HUES6 (cell line): ENCODE measurements around the gene ZNF587B.
"Not testable (repeated sequence)": the region's sequence is repeated elsewhere in the genome, so short reads cannot be mapped to it uniquely, and the experiment has no call there.

Experiments
- H3K27ac ChIP-seq: 2 replicates; pipeline ENCODE4 v1.7.0; 2013; ENCODE audit warnings: low read depth, mild to moderate bottlenecking, low read length, inconsistent platforms
- H3K27me3 ChIP-seq: 2 replicates; pipeline ENCODE4 v1.6.1; 2013; ENCODE audit warnings: low read length; ENCODE audit not compliant: control insufficient read depth, insufficient read depth
- H3K36me3 ChIP-seq: 2 replicates; pipeline ENCODE4 v1.6.1; 2013; ENCODE audit warnings: low read length; ENCODE audit not compliant: control insufficient read depth, insufficient read depth
- H3K4me1 ChIP-seq: 2 replicates; pipeline ENCODE4 v1.6.1; 2013; ENCODE audit warnings: low read length; ENCODE audit not compliant: control insufficient read depth, insufficient read depth
- H3K4me3 ChIP-seq: 2 replicates; pipeline ENCODE4 v1.5.1; 2013; ENCODE audit warnings: low read depth, low read length
- H3K9ac ChIP-seq: one replicate; pipeline ENCODE4 v1.6.1; 2013; ENCODE audit warnings: mild to moderate bottlenecking, low read length
- H3K9me3 ChIP-seq: 2 replicates; pipeline ENCODE4 v1.6.1; 2013; ENCODE audit warnings: low read depth, low read length; ENCODE audit not compliant: control insufficient read depth, insufficient read depth

The ZNF587B gene

DNA sequence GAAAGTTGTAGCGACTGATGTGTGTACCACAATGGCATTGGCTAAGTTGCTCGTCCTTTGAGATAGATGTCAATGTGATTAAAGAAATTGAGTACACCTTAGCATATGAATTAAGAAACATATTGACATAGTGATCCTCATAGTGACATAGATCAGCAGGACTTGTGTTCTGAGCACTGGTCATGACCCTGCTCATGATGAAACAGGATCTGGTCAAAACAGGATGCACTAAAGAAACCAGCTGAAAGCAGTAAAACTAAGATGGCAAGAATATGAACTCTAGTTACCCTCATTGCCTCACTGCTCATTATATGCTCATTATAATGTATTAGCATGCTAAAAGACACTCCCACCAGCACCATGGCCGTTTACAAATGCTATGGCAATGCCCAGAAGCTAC, 17.1 kb downstream of the ZNF587B start:
- not testable (repeated sequence) for H3K27me3 ChIP-seq, H3K9me3 ChIP-seq, H3K4me3 ChIP-seq, H3K4me1 ChIP-seq, H3K27ac ChIP-seq, H3K9ac ChIP-seq
- H3K36me3 ChIP-seq, result peaks cover 39% of the 10 kb centered on the region

DNA sequence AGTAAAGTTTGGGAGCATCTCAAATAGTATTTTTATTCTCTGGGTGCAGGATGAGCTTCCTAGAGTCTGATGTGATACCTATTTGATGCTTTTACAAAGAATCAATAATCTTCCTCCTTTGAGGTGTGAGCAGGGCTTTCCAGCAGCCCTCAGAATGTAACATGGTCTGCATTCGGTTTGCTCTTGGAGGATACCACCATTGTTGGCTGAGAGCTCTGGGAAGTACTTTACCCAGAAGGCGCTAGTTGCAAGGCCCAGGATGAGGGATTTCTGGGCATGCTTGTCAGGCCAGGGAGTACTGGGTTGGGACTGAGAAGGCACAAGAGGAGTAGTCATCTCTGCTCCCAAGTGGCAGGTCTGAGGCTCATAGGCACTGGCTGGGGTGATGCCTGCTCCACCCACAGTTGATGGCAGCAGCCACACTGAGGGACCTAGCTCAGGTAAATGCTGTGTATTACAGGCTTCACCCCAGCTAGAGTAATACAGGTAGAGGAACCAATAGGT, 19.1 kb downstream of the ZNF587B start:
- not testable (repeated sequence) for H3K9ac ChIP-seq, H3K4me1 ChIP-seq, H3K27me3 ChIP-seq, H3K9me3 ChIP-seq, H3K27ac ChIP-seq
- H3K36me3 ChIP-seq, result peaks cover 37% of the 10 kb centered on the region
- H3K4me3 ChIP-seq, result peak overlapping the region; percentile 93

DNA sequence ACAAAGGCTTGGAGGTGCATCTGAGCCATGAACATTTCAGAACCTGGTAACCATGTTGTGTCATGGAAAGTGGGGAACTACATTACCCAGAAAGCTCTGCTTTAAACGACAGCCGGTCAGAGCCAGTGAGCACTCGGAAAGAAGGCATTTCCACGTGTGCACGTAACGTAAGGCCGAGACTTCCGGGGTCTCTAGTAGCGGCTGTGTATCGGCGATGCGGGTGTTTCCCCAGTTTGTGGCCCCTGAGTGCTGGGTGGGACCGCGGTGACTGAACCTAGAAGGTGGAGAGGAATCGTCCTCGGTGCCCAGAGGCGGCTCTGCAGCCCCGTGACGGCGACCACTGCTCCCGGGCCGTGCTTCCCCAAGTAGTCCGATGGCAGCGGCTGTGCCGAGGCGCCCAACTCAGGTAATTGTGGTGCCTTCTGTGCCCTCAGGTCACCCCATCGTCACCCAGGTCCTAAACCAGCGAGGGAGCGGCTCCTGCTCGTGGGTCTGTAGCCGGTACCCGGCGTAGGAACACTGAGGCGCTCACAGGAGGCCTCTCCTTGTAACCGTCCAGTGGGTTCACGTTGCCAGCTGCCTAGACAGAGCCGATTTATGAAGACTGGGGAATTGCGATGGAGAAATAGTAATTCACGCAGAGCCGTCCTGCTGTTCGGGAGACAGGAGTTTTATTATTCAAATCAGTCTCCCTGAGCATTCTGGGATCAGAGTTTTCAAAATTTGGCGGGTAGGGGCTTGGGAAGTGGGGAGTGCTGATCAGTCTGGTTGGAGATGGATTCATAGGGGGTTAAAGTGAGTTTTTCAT, 19.8 kb downstream of the ZNF587B start, which contains the start of gene ZNF587:
Gene ZNF587, plus strand, starts transcription at position 194 of the 808 bp plus-strand sequence. Its CDS starts 180 bp downstream, at position 374.
- not testable (repeated sequence) for H3K4me1 ChIP-seq, H3K9me3 ChIP-seq, H3K27me3 ChIP-seq
- H3K36me3 ChIP-seq, result peaks cover 33% of the 10 kb centered on the region
- H3K27ac ChIP-seq, result peak within 1 kb of the TSS; percentile 89
- peak within 1 kb of the TSS; percentile 97 for H3K9ac ChIP-seq
- H3K4me3 ChIP-seq, result peak within 1 kb of the TSS; percentile 93

DNA sequence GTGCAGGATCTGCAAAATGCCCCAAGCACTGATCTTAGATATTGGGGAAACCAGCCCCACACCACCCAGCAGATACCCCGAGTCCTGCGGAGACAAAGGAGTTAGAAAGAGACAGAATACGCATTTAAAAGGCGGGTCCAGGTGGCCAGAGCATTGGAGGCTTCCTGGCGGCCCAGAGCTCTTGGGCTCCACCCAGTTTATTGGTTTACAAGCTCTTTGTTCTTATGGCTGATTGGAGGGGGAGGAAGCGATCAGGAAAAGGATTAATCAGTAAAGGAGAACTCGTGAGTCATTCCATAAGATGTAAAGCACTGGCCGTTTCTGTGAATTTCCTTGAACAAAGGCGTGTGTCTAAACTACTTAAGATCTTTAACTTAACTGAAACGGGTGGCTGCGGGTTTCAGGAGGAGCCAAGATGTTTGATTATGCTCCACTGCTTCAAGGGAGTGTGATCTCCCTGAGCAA, 20.5 kb downstream of the ZNF587B start:
- H3K4me1 ChIP-seq, result peaks cover 6% of the 10 kb centered on the region; the same call in 1 of the 2 replicates
- H3K9ac ChIP-seq, result peak overlapping the region; percentile 97
- peaks cover 32% of the 10 kb centered on the region for H3K36me3 ChIP-seq
- H3K27ac ChIP-seq, result peak overlapping the region; percentile 89
- no peaks in the 10 kb centered on the region for H3K27me3 ChIP-seq
- peak overlapping the region; percentile 93 for H3K4me3 ChIP-seq
- H3K9me3 ChIP-seq, result no peaks in the 10 kb centered on the region

DNA sequence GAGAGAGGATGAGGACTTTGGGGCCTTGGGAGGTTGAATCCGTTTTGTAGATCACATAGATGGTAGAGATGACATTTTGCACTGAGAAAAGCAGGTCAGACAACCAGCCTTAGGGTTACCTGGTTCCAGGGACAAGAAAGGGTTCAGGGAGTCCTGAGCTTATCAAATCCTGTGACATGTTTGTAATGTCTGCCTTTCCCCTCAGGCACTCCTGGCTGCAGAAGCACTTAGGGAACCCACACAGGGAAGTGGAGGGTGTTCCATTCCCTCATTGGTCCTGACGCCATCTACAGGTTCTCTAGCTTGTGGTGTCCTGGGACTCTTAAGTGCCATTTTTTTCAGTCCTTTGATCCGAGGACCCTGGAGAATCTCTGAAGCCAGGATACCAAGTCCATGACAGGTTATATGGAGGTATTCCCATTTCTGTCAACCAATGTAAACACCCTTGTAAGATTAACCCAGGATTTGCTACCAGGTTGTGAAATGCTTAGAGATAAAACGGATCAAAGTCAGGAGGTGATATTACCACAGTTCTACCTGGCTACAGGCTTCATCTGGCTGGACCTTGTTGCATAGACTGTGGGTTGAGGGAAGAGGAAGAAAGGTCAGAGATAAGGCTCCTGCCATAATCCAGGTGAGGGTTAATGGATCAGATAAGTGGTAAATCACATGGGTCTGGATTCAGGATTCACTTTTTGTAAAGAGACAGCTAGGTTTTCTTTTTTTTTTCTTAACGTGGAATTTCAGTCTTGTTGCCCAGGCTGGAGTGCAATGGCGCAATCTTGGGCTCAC, 21.9 kb downstream of the ZNF587B start:
- H3K9ac ChIP-seq, H3K4me3 ChIP-seq, H3K9me3 ChIP-seq: not testable (repeated sequence)

DNA sequence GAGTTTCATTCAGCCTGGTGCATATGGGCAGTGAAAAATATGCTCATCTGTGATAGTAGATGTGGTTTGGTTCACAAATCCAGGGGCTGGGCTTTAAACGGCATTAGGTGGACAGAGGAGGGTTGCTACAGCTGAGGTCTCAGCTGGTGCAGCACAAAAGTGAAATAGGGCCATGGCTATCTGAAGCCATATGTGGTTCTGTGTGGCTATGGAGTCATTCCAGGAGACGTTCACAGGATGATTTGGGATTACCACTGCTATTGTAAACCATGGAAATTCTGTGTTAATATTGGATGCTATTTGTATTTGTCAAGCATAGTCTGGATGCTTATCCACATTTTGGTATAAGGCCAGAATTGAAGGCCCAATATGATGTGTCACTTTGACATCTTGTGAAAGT, 24.0 kb downstream of the ZNF587B start:
- not testable (repeated sequence) for H3K4me1 ChIP-seq, H3K9me3 ChIP-seq, H3K27me3 ChIP-seq, H3K4me3 ChIP-seq, H3K9ac ChIP-seq, H3K27ac ChIP-seq
- H3K36me3 ChIP-seq, result peaks cover 61% of the 10 kb centered on the region

More for the DNA sequence above, 21.9 kb downstream of the ZNF587B start:
- peaks cover 44% of the 10 kb centered on the region for H3K36me3 ChIP-seq
- H3K4me1 ChIP-seq, H3K27me3 ChIP-seq, H3K27ac ChIP-seq: not testable (repeated sequence)

DNA sequence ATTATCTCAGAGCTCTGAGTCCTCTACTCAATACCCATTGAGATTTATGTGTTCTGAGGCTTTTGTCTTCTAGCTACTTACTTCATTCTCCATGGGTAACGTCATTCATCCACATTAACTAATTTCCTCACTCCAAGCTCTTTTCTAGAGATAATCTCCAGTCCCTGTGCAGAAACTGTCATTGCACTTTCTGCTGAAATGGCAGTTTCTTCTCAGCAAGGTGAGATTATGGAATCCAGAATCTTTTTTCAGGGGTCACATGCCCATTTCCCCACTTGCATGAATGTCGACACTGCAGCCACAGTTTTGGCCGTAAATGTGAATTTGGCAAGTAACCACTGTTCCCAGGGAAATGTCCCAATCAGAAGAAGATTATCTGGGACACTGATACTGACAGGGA, 32.3 kb downstream of the ZNF587B start:
- H3K9ac ChIP-seq, H3K4me3 ChIP-seq, H3K9me3 ChIP-seq, H3K27ac ChIP-seq, H3K27me3 ChIP-seq, H3K4me1 ChIP-seq: not testable (repeated sequence)
- H3K36me3 ChIP-seq, result peaks cover 88% of the 10 kb centered on the region

DNA sequence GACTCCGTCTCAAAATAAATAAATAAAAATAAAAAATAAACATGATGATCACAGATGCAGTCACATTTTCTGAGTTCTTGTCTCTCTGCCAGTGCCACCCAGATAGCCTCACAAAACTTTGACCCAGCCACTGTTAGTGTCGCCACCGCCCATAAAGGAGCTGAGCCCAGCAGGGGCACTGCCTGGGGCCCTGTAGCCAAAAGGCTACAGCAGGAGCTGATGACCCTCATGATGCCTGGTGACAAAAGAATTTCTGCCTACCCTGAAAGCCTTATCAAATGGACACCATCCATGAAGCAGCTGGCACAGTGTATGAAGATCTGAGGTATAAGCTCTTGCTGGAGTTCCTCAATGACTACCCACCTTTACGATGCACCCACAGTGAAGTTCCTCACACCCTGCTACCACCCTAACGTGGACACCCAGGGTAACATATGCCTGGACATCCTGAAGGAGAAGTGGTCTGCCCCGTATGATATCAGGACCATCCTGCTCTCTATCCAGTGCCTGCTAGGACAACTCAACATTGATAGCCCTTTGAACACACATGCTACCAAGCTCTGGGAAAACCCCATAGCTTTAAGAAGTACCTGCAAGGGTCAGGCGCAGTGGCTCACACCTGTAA, 37.9 kb downstream of the ZNF587B start:
- H3K4me1 ChIP-seq, result no peaks in the 10 kb centered on the region
- H3K9me3 ChIP-seq, result peaks cover 35% of the 10 kb centered on the region
- H3K9ac ChIP-seq, result no peak overlapping the region
- no peak overlapping the region for H3K27ac ChIP-seq
- H3K4me3 ChIP-seq, result no peak overlapping the region
- peaks cover 87% of the 10 kb centered on the region for H3K36me3 ChIP-seq
- H3K27me3 ChIP-seq, result no peaks in the 10 kb centered on the region

DNA sequence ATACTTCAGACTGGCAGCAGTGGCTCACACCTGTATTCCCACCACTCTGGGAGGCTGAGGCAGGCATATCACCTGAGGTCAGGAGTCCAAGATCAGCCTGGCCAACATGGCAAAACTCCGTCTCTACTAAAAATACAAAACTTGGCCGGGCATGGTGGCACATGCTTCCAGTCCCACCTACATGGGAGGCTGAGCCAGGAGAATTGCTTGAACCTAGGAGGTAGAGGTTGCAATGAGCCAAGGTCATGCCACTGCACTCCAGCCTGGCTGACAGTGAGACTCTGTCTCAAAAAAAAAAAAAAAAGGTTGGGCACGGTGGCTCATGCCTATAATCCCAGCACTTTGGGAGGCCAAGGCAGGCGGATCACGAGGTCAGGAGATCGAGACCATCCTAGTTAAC, 39.6 kb downstream of the ZNF587B start:
- not testable (repeated sequence) for H3K4me1 ChIP-seq, H3K9ac ChIP-seq, H3K27ac ChIP-seq, H3K4me3 ChIP-seq, H3K27me3 ChIP-seq
- H3K36me3 ChIP-seq, result peaks cover 92% of the 10 kb centered on the region
- peaks cover 51% of the 10 kb centered on the region for H3K9me3 ChIP-seq

DNA sequence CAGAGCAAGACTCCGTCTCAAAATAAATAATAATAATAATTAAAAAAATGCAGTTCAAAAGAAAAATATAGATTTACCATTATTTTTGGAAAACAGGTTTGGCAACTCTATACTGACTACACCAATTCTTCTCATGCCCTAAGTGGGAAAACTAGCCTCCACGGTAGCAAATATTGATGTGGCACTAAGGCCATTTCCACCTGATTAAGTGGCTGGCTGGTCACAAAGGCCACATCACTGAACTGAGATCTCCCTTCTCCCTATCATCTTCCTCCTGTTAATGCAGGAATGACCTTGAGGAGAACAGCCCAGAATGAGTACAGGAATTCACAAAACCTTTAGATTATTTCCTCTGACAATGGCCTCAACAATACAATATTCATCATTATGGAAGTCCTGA, 40.1 kb downstream of the ZNF587B start:
- Histone ChIP-seq H3K4me3 (no peak overlapping the region), H3K36me3 (peaks cover 90% of the 10 kb centered on the region), H3K27ac (no peak overlapping the region), H3K27me3 (no peaks in the 10 kb centered on the region), H3K4me1 (no peaks in the 10 kb centered on the region), H3K9ac (no peak overlapping the region), H3K9me3 (peaks cover 55% of the 10 kb centered on the region)
